OCI-LY1 (cell line): Measurements from ENCODE around the gene CHKA.

Source experiments
- EZH2 ChIP-seq: fragments of 200-600 bp; sonication (generic), shearing (Covaris generic); IDR thresholded peaks from 2 replicates; pipeline ENCODE4 v1.8.0; 2017; ENCODE audit warnings: borderline replicate concordance, mixed run types, mild to moderate bottlenecking, antibody characterized with exemption, low read length, moderate library complexity, mixed read lengths
- TF ChIP-seq, protein P1 (sequence below): fragments of 200-600 bp; sonication (generic), shearing (Covaris generic); IDR thresholded peaks from 2 replicates; pipeline ENCODE4 v1.5.1; 2017; ENCODE audit warnings: mild to moderate bottlenecking, antibody characterized with exemption, low read length, moderate library complexity, mixed read lengths

GRCh38 chr11:68148879-68149278, 27.7 kb upstream of the CHKA start:
- TF ChIP-seq, protein P1, sequence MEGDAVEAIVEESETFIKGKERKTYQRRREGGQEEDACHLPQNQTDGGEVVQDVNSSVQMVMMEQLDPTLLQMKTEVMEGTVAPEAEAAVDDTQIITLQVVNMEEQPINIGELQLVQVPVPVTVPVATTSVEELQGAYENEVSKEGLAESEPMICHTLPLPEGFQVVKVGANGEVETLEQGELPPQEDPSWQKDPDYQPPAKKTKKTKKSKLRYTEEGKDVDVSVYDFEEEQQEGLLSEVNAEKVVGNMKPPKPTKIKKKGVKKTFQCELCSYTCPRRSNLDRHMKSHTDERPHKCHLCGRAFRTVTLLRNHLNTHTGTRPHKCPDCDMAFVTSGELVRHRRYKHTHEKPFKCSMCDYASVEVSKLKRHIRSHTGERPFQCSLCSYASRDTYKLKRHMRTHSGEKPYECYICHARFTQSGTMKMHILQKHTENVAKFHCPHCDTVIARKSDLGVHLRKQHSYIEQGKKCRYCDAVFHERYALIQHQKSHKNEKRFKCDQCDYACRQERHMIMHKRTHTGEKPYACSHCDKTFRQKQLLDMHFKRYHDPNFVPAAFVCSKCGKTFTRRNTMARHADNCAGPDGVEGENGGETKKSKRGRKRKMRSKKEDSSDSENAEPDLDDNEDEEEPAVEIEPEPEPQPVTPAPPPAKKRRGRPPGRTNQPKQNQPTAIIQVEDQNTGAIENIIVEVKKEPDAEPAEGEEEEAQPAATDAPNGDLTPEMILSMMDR, result no peak
- TF ChIP-seq EZH2, result no peak
